ENCODE measurements around the gene SIGMAR1.

The SIGMAR1 gene

DNA sequence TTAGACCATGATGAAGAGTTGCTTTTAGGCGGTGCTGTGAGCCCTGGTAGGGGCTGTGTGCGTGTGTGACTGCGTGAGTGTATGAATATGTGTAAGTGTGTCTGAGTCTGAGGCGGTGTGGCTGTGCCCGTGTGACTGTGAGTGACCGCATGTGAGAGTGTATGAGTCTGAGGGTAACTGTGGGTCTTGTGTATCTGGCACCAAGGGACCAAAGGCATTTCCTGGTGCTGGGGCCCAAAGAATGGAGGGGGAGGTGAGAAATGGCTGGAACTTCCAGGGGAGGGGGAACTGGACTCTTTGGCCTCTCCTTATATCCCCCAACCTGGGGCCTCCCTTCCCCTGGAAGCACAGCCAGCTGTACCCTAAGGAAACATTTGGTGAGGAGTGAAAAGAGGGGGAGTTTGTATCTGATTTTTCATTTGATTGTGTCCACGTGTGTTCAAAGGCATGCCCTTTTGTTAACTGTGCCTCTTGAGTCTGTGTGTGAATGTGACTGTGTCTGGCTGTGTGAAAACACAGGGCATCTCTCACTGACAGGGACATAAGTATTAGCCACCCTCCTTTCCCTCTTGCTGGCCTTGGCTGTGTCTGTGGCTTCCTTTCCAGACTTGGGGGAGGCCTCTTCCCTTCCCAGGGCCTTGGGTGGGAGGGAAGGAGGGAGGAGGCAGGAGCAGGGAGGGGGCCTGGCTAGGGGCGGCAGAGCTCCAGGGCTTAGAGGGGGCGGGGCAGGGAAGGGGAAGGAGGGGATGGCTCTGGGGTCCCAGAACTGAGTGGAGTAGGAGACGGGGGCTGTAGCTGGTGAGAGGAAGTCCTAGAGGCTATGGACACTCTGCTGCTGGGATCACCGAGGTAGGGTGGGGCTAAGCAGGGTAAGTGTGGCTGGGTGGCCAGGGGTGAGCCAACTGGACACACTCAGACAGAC is 15.8 kb upstream of the SIGMAR1 start:
- TF ChIP-seq, protein P1, sequence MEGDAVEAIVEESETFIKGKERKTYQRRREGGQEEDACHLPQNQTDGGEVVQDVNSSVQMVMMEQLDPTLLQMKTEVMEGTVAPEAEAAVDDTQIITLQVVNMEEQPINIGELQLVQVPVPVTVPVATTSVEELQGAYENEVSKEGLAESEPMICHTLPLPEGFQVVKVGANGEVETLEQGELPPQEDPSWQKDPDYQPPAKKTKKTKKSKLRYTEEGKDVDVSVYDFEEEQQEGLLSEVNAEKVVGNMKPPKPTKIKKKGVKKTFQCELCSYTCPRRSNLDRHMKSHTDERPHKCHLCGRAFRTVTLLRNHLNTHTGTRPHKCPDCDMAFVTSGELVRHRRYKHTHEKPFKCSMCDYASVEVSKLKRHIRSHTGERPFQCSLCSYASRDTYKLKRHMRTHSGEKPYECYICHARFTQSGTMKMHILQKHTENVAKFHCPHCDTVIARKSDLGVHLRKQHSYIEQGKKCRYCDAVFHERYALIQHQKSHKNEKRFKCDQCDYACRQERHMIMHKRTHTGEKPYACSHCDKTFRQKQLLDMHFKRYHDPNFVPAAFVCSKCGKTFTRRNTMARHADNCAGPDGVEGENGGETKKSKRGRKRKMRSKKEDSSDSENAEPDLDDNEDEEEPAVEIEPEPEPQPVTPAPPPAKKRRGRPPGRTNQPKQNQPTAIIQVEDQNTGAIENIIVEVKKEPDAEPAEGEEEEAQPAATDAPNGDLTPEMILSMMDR (IDR thresholded peaks at IDR 0.05; ENCODE audit: insufficient read depth, low read length, missing control alignments): no peak
- peak overlapping the region; percentile 70 for H3K4me3 ChIP-seq (ENCODE audit: low read depth, low read length)
- DNase-seq (ENCODE audit: low read depth, low spot score): peak; percentile 37
- CTCF ChIA-PET: interaction anchor here (0.6 to 13.8 kb wide), 8 partner anchors 10 to 275 kb away, joined by 3 to 153 read pairs (median 4); partner anchors contain the start of gene CCL27
- POLR2A ChIA-PET: interaction anchor here (1.0 to 3.0 kb wide), 5 partner anchors 7 to 33 kb away, joined by 4 to 11 read pairs (median 7); partner anchors contain the start of genes DCTN3 and SIGMAR1

GRCh38 chr9:34652602-34653000 is 15.0 kb upstream of the SIGMAR1 start:
- DNase-seq (ENCODE audit: low read depth, low spot score): no peak
- ChIA-PET POLR2A (interaction anchor here (1.0 to 2.5 kb wide), 3 partner anchors 8 to 15 kb away, joined by 4 to 8 read pairs (median 5); partner anchors contain the start of gene SIGMAR1), CTCF (interaction anchor here (0.6 to 13.8 kb wide), 10 partner anchors 9 to 274 kb away, joined by 3 to 153 read pairs (median 4); partner anchors contain the start of genes CCL27, RPP25L and SIGMAR1)
- TF ChIP-seq, protein P1 (IDR thresholded peaks at IDR 0.05; ENCODE audit: insufficient read depth, low read length, missing control alignments): no peak
- H3K4me3 ChIP-seq (ENCODE audit: low read depth, low read length): peak overlapping the region; percentile 70

GRCh38 chr9:34651876-34652601 is 14.5 kb upstream of the SIGMAR1 start, which contains the start of gene IL11RA:
Gene IL11RA (plus strand): TSS chr9:34652185. CDS start chr9:34655218, 3,033 bp downstream.
- CTCF ChIA-PET: interaction anchor here (0.9 to 13.8 kb wide), 9 partner anchors 12 to 273 kb away, joined by 3 to 153 read pairs (median 4); partner anchors contain the start of genes CCL27, RPP25L and SIGMAR1
- peak within 1 kb of the TSS; percentile 70 for H3K4me3 ChIP-seq (ENCODE audit: low read depth, low read length)
- TF ChIP-seq, protein P1 (IDR thresholded peaks at IDR 0.05; ENCODE audit: insufficient read depth, low read length, missing control alignments): no peak
- POLR2A ChIA-PET: interaction anchor here (0.6 to 2.5 kb wide), 4 partner anchors 9 to 1824 kb away, joined by 3 to 8 read pairs (median 4); partner anchors contain the start of gene SIGMAR1
- peak; percentile 40 for DNase-seq (ENCODE audit: low read depth, low spot score)

DNA sequence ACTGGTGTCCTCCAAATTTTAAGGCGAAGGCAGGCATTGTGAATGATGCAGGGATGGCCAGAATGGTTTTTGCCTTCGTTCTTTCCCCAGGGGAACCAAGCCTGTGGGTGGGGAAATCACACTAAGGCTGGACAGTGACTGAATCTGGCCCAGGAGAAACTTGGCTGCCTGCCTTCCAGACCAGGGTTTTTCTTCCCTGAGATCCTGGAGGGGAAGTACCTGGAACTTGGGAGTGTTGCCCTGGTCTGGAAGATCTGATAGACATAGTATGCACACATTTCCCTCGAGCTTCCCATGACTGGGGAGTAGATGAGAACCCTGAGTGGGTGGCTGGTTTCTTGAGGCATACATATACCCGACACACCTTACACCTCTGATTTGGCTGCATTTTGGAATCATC is 13.7 kb upstream of the SIGMAR1 start:
- ChIA-PET POLR2A (interaction anchor here (0.6 to 2.5 kb wide), 4 partner anchors 12 to 1825 kb away, joined by 3 to 8 read pairs (median 4); partner anchors contain the start of gene SIGMAR1), CTCF (interaction anchor here (1.1 to 13.8 kb wide), 6 partner anchors 12 to 51 kb away, joined by 3 to 153 read pairs (median 4); partner anchors contain the start of genes CCL27, RPP25L and SIGMAR1)
- no peak for DNase-seq (ENCODE audit: low read depth, low spot score)
- H3K4me3 ChIP-seq (ENCODE audit: low read depth, low read length): peak overlapping the region; percentile 70
- TF ChIP-seq, protein P1 (IDR thresholded peaks at IDR 0.05; ENCODE audit: insufficient read depth, low read length, missing control alignments): no peak

GRCh38 chr9:34650816-34651215 is 13.2 kb upstream of the SIGMAR1 start:
- TF ChIP-seq, protein P1 (IDR thresholded peaks at IDR 0.05; ENCODE audit: insufficient read depth, low read length, missing control alignments): no peak
- POLR2A ChIA-PET: interaction anchor here (0.6 to 1.9 kb wide), 2 partner anchors 11 to 13 kb away, joined by 4 to 5 read pairs; partner anchors contain the start of gene SIGMAR1
- no peak for DNase-seq (ENCODE audit: low read depth, low spot score)
- CTCF ChIA-PET: interaction anchor here (1.1 to 13.8 kb wide), 4 partner anchors 13 to 52 kb away, joined by 3 to 153 read pairs (median 12); partner anchors contain the start of genes CCL27 and SIGMAR1
- no peak overlapping the region; the same call in 1 of the 2 replicates for H3K4me3 ChIP-seq (ENCODE audit: low read depth, low read length)
